ENCODE data around the gene ABCC6. TPM values are rescaled to one million over a fixed set of nuclear protein-coding genes. Genes with fewer than 3 reads are reported as not detected.
"Not testable (repeated sequence)": the region's sequence is repeated elsewhere in the genome, so short reads cannot be mapped to it uniquely, and the experiment has no call there.

Gene ABCC6
- total and polyA plus RNA-seq, 2 donors (not counting 3 experiments of a cell fraction or from before 2014, with no cell fraction given) = 0.07 to 0.84 TPM

- H3K4me1 ChIP-seq (ENCODE audit: control insufficient read depth, extremely low read depth, insufficient read depth, low read length); H3K9me1 ChIP-seq (replicated peaks; ENCODE audit: control insufficient read depth, extremely low read depth, insufficient read depth, low read length); H3K79me2 ChIP-seq (ENCODE audit: control insufficient read depth, insufficient read depth, low read length); H2AFZ ChIP-seq (ENCODE audit: low read depth, low read length); BruUV-seq (replicated peaks); H3K9ac ChIP-seq (replicated peaks; ENCODE audit: extremely low read depth, insufficient read depth, low read length); H3K4me2 ChIP-seq (ENCODE audit: insufficient read depth, low read length); H3K4me3 ChIP-seq (replicated peaks in 1 of 3; ENCODE audit: insufficient read depth in 1 of 3, low read depth in 1 of 3, low read length in 3 of 3); H3K27ac ChIP-seq (ENCODE audit: insufficient read depth, low read depth, low read length); dilution Hi-C loops (cut with MboI; ENCODE audit: extremely low pct_ligation_motif_present, low sequenced_read_pairs); H4K20me1 ChIP-seq (replicated peaks; ENCODE audit: control insufficient read depth, extremely low read depth, insufficient read depth, low read length); H3K9me3 ChIP-seq (replicated peaks; ENCODE audit: control insufficient read depth, insufficient read depth, low read length); POLR2A ChIA-PET; H3K36me3 ChIP-seq (ENCODE audit: control insufficient read depth in 2 of 2, extremely low read depth in 1 of 2, insufficient read depth in 2 of 2, low read length in 2 of 2); H3K27me3 ChIP-seq (ENCODE audit: control insufficient read depth in 2 of 2, insufficient read depth in 2 of 2, low read length in 2 of 2); intact Hi-C loops (cut with micrococcal nuclease); CTCF ChIA-PET: not testable (repeated sequence)
- DNase-seq (ENCODE audit: low read depth, low spot score) (peak; percentile 40), FAIRE-seq (peak; percentile 88)
- TF ChIP-seq, protein P1, sequence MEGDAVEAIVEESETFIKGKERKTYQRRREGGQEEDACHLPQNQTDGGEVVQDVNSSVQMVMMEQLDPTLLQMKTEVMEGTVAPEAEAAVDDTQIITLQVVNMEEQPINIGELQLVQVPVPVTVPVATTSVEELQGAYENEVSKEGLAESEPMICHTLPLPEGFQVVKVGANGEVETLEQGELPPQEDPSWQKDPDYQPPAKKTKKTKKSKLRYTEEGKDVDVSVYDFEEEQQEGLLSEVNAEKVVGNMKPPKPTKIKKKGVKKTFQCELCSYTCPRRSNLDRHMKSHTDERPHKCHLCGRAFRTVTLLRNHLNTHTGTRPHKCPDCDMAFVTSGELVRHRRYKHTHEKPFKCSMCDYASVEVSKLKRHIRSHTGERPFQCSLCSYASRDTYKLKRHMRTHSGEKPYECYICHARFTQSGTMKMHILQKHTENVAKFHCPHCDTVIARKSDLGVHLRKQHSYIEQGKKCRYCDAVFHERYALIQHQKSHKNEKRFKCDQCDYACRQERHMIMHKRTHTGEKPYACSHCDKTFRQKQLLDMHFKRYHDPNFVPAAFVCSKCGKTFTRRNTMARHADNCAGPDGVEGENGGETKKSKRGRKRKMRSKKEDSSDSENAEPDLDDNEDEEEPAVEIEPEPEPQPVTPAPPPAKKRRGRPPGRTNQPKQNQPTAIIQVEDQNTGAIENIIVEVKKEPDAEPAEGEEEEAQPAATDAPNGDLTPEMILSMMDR (IDR thresholded peaks at IDR 0.05; ENCODE audit: extremely low read depth in 1 of 2, insufficient read depth in 1 of 2, low read depth in 1 of 2, low read length in 2 of 2) = peak in 1 of 2 donors; percentile 32
Observed at GRCh38 chr16:16202400-16203143, 20.7 kb downstream of the ABCC6 start.

DNA sequence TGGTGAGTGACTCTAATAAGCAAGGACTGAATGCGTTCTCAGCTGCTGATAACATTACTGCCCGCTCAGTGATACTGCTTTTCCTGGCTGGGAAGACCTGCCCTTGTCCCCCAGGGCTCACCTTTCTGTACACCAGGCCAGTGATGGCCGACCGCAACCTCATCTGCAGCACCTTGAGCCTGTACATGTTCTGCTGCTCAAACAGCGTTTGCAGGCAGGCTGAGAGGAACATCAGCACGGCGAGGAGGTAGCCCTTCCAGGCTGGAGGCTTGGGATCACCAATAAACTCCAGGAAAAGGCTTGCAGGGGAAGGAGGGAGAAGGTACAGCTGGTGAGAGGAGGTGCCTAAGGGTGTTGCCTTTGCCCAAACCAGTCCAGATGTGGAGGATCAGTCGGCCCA lies 21.4 kb downstream of the ABCC6 start:
- H3K79me2 ChIP-seq (ENCODE audit: control insufficient read depth, insufficient read depth, low read length); dilution Hi-C loops (cut with MboI; ENCODE audit: extremely low pct_ligation_motif_present, low sequenced_read_pairs); CTCF ChIA-PET; FAIRE-seq; H2AFZ ChIP-seq (ENCODE audit: low read depth, low read length); POLR2A ChIA-PET; H3K4me2 ChIP-seq (ENCODE audit: insufficient read depth, low read length); H3K27me3 ChIP-seq (ENCODE audit: control insufficient read depth in 2 of 2, insufficient read depth in 2 of 2, low read length in 2 of 2); H3K27ac ChIP-seq (ENCODE audit: insufficient read depth, low read depth, low read length); H3K36me3 ChIP-seq (ENCODE audit: control insufficient read depth in 2 of 2, extremely low read depth in 1 of 2, insufficient read depth in 2 of 2, low read length in 2 of 2); intact Hi-C loops (cut with micrococcal nuclease); H3K4me1 ChIP-seq (ENCODE audit: control insufficient read depth, extremely low read depth, insufficient read depth, low read length); H3K9me3 ChIP-seq (replicated peaks; ENCODE audit: control insufficient read depth, insufficient read depth, low read length); H4K20me1 ChIP-seq (replicated peaks; ENCODE audit: control insufficient read depth, extremely low read depth, insufficient read depth, low read length); H3K9me1 ChIP-seq (replicated peaks; ENCODE audit: control insufficient read depth, extremely low read depth, insufficient read depth, low read length); H3K4me3 ChIP-seq (replicated peaks in 1 of 3; ENCODE audit: insufficient read depth in 1 of 3, low read depth in 1 of 3, low read length in 3 of 3); DNase-seq (ENCODE audit: low read depth, low spot score); H3K9ac ChIP-seq (replicated peaks; ENCODE audit: extremely low read depth, insufficient read depth, low read length); BruUV-seq (replicated peaks): not testable (repeated sequence)

DNA sequence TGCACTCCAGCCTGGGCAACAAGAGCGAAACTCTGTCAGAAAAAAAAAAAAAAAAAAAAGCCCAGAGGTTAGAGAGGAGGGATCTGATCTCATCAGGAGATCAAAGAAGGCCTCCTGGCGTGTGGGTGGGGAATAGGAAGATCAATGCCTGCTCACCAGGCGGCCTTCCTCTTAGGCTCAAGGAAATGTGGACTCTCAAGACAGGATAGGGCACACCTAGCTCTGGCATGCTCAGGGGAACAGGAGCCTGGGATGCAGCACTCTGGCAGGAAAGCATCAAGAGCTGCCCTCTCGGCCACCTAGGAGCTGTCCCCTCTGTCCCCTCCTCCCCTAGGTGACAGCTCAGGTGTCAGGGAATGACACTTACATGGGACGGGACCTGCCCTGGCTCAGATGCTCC lies 22.9 kb downstream of the ABCC6 start:
- H3K79me2 ChIP-seq (ENCODE audit: control insufficient read depth, insufficient read depth, low read length); BruUV-seq (replicated peaks); H4K20me1 ChIP-seq (replicated peaks; ENCODE audit: control insufficient read depth, extremely low read depth, insufficient read depth, low read length); POLR2A ChIA-PET; CTCF ChIA-PET; H2AFZ ChIP-seq (ENCODE audit: low read depth, low read length); H3K9me1 ChIP-seq (replicated peaks; ENCODE audit: control insufficient read depth, extremely low read depth, insufficient read depth, low read length); dilution Hi-C loops (cut with MboI; ENCODE audit: extremely low pct_ligation_motif_present, low sequenced_read_pairs); H3K9ac ChIP-seq (replicated peaks; ENCODE audit: extremely low read depth, insufficient read depth, low read length); H3K36me3 ChIP-seq (ENCODE audit: control insufficient read depth in 2 of 2, extremely low read depth in 1 of 2, insufficient read depth in 2 of 2, low read length in 2 of 2); H3K4me3 ChIP-seq (replicated peaks in 1 of 3; ENCODE audit: insufficient read depth in 1 of 3, low read depth in 1 of 3, low read length in 3 of 3); H3K4me1 ChIP-seq (ENCODE audit: control insufficient read depth, extremely low read depth, insufficient read depth, low read length); DNase-seq (ENCODE audit: low read depth, low spot score); FAIRE-seq; H3K4me2 ChIP-seq (ENCODE audit: insufficient read depth, low read length); intact Hi-C loops (cut with micrococcal nuclease); H3K27ac ChIP-seq (ENCODE audit: insufficient read depth, low read depth, low read length); H3K9me3 ChIP-seq (replicated peaks; ENCODE audit: control insufficient read depth, insufficient read depth, low read length); H3K27me3 ChIP-seq (ENCODE audit: control insufficient read depth in 2 of 2, insufficient read depth in 2 of 2, low read length in 2 of 2): not testable (repeated sequence)

DNA sequence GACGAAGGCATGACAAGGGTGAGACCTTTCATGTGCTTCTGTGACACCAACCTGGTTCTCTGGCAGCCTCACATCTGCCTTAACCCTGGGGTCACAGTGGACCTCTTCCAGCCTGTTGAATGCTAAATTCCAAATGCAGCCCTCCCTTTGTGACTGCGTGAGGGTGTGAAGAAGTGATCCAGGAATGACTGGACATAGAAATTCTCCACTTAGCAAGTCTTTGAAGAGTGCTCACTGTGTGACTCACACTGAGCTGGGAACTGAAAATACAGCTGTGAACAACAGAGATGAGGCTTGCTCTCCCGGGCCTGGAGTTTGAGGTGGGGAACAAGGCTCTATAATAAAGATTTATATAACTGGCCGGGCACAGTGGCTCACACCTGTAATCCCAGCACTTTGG lies 23.9 kb downstream of the ABCC6 start:
- H3K27me3 ChIP-seq (ENCODE audit: control insufficient read depth in 2 of 2, insufficient read depth in 2 of 2, low read length in 2 of 2); CTCF ChIA-PET; BruUV-seq (replicated peaks); H4K20me1 ChIP-seq (replicated peaks; ENCODE audit: control insufficient read depth, extremely low read depth, insufficient read depth, low read length); H3K4me2 ChIP-seq (ENCODE audit: insufficient read depth, low read length); DNase-seq (ENCODE audit: low read depth, low spot score); H3K27ac ChIP-seq (ENCODE audit: insufficient read depth, low read depth, low read length); H3K4me3 ChIP-seq (replicated peaks in 1 of 3; ENCODE audit: insufficient read depth in 1 of 3, low read depth in 1 of 3, low read length in 3 of 3); H3K9ac ChIP-seq (replicated peaks; ENCODE audit: extremely low read depth, insufficient read depth, low read length); H3K36me3 ChIP-seq (ENCODE audit: control insufficient read depth in 2 of 2, extremely low read depth in 1 of 2, insufficient read depth in 2 of 2, low read length in 2 of 2); H3K9me1 ChIP-seq (replicated peaks; ENCODE audit: control insufficient read depth, extremely low read depth, insufficient read depth, low read length); H3K4me1 ChIP-seq (ENCODE audit: control insufficient read depth, extremely low read depth, insufficient read depth, low read length); POLR2A ChIA-PET; dilution Hi-C loops (cut with MboI; ENCODE audit: extremely low pct_ligation_motif_present, low sequenced_read_pairs); H2AFZ ChIP-seq (ENCODE audit: low read depth, low read length); H3K79me2 ChIP-seq (ENCODE audit: control insufficient read depth, insufficient read depth, low read length); H3K9me3 ChIP-seq (replicated peaks; ENCODE audit: control insufficient read depth, insufficient read depth, low read length): not testable (repeated sequence)
- peak; percentile 12 for FAIRE-seq
- intact Hi-C loops (cut with micrococcal nuclease) = loop anchor here (10.0 kb wide), 1 partner anchor 325 kb away; no protein-coding TSS in a partner anchor

Data from endothelial cell of umbilical vein (primary cell).